NCI-H2029 (cell line): ENCODE results near the gene TTC33.

ENCODE experiments used
- DNase-seq: peaks from one replicate; lab custom pipeline; 2025; lab: John Stamatoyannopoulos, UW

TTC33 gene

DNA sequence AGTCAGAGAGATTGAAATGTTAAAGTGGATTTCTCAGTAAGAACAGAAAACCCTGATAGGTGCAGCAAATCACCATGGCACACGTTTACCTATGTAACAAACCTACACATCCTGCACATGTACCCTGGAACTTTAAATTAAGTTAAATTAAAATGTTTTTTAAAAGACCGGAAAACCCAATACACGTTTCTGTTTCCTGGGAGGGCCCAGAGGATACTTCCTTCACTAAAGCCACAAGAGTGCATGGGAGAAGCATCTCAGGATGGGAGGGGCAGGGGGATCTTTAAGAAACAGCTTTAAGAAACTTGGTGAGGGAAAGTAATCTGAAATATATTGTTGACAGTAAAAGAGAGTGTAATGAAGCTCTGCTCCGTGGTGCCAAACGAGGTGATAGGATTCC, 240.8 kb downstream of the TTC33 start:
- DNase-seq, result no peak

DNA sequence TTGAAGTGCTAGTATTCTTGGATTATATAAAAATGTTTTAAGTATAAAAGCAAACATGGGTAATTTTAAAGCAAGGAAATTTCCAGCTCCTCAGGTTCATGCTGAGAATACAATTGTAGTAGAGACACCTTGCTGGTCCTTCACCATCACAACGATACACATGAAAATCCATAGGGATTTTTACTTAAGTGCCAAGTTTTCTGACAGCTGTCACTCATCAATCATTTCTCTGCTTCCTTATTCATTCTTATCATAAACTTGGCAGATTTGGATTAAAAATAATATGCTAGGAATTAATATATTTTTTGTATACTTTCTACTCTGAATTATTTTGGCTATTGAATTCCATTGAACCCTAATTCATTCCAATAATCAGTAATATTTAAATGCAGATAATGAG, 244.0 kb downstream of the TTC33 start:
- no peak for DNase-seq

DNA sequence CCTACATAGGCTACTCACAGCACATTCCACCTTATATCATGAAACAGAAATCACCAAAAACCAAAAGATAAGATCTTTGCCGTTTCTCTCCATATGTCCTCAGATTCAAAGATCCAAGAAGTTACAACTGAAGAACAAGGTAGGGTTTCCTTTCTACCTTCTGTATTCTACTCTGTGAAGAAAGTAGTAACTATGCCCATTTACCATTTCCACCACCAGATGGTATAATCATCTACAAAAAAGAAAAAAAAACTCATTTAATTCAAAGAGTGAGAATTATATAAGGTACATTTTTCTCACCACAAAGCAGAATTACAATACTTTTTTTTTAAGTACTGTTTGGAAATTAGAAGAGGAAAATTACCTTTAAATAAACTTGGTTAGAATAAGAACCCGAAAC, 248.7 kb downstream of the TTC33 start:
- no peak for DNase-seq

DNA sequence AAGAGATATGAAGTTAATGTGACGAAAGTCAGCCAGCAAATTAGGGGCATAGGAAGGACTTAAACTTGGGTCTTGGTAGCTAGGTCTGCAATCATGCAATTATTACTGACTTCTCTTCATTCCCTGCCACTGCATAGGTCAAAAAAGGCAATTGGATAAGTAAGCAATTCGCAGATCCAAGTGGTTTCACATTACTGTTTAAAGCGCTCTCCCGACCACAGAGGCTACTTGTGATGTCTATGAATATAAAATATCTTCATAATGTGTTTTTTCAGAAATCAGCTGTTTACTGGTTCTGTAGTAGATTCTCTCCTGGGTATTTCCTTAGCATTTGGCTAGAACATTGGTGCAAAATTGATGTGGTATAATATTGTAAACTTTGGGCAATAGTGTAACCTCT, 250.7 kb downstream of the TTC33 start:
- no peak for DNase-seq

DNA sequence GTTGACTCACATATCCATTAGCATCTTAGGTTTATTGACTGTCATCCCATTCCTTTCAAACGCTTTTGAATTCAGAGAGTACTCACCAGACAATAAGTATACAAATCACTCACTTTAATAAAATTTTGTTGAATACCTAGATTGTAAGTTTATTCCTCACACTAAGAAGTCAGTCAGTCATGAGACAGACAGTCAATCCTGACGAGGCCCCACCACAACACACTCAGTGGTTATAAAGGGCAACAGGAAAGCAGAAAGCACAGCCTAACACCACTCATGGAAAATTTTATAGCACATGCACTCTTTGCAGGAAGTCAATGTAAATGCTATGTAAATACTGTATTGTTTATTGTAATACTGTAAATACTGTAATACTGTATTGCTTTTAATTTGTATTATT, 252.3 kb downstream of the TTC33 start:
- DNase-seq, result no peak

DNA sequence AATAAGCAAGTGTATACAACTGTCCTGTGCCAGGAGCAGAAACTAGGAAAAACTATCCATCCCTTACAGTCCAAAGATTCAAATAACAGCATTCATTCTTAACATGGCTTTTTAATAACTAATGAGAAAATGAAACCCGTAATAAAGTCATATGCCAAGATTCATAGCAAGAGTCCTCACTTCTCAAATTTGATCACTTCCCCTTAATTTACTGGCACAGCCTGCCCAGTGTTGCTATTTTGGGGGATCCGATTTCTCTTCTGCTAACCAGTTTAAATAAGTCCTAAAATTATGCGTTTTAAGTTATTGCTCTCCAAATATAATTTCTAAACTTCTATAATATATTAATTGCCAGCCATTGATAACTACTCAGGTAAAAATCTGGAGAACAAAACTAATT, 253.0 kb downstream of the TTC33 start:
- DNase-seq, result no peak

DNA sequence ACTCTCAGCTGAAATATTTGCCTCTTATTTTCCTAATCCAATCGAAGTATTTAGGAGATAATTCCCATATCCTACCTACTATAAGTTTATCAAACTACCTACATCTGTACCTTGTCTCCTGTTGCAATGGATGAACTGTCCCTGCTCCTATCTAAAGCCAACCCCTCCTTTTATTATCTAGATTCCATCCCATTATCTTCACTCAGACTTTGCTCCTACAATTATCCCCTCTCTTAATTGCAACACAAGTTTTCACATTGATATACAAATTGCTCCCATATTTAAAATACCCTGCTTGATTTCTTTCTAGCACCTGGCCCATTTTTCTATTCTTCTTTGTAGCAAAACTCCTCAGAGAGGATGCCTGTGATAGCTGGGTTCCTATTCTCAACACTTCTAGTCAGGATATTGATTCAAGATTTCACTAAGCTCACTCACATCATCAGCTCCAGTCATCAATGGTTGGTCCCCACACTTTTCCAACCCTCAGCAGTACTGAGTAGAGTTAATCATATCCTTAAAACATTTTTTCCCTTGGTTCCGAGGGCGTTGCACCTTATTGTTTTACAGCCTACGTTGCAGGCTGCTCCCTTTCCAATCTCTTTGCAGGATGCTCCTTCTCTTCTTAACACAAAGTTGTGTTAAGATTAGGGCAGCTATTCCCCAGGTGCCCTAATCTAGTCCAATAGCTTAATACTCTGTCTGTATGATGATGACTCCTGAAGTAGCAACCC, 253.9 kb downstream of the TTC33 start:
- DNase-seq, result no peak

DNA sequence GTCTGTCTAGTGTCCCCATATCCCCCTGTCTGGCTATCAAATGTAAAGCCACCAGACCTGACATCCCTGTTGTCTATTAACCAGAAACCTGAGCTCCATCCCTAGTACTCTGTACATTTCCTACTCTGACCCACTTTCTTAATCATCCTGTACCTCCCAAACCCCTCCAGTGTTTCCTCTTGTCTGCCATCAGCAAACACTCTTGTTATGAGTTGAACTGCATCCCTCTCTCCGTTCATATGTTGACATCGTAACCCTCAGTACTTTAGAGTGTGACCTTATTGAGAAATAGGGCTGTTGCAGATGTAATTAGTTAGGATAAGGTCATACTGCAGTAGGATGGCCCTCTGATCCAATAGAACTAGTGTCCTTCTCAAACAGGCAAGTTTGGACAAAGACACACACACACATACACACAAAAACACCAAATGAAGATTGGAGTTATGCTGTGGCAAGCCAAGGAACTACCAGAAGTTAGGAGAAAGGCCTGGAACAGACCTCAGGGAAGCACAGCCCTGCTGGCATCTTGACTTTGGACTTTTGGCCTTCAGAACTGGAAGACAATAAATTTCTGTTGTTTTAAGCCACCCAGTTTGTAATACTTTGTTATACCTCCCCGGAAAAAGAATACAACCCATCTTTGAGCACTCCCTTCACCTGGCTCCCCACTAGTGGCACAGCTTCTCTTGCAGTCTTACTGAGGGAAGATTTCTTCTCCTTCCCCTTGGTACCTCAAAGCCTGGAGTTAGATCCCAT, 256.1 kb downstream of the TTC33 start:
- DNase-seq, result no peak

DNA sequence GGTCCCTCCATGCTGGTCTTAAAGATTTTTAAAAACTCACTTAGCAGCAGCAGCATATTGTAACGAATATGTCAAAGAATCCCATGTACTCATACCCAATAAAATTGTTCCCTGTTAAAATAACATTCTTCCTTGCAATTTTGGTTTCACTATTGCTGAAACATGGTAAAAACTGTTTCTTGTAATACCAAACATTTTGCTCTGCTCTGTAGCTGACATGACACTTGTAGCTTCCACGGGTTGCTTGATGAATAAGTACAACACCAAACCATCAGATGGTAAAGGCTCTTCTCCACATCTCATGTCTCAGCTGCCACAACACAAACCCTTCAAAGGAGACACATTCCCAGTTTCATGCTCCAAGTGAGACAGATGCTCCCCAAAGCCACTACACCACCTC, 256.8 kb downstream of the TTC33 start:
- no peak for DNase-seq

DNA sequence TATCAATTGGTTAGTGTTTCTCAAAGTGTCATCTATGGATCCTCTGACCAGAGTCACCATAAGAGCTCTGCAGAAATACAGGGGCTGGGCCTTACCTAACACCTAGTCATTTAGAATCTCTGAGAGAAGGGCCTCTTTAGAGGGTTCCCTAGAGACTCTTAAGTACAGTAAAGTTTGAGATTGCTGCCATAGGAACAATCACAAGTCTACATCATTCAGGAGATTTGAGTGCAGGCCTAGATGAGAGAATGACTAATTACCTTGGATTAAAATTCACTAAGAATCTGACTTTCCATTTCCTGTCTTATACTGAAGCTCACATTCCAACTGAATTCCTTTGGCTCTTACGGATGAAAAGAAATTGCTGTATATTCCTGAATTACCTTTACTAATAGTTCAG, 258.2 kb downstream of the TTC33 start:
- DNase-seq, result no peak

DNA sequence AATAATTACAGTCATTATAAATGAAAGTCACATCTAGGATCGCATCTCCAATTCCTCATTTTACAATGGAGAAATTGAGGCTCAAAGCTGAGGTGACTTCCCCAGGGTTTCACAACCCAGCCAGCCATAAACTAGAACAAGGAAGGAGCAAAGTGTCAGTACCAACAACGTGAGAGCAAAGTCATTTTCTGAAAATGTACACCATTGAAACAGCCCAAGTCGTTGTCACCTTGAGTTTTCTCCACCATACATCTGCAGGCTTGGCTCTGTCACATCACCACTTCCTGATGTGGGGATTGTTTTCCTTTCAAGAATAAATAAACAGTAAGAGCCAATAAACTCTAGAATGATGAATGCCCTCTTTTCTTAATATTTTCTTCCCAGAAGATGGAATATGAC, 260.5 kb downstream of the TTC33 start:
- DNase-seq, result no peak

DNA sequence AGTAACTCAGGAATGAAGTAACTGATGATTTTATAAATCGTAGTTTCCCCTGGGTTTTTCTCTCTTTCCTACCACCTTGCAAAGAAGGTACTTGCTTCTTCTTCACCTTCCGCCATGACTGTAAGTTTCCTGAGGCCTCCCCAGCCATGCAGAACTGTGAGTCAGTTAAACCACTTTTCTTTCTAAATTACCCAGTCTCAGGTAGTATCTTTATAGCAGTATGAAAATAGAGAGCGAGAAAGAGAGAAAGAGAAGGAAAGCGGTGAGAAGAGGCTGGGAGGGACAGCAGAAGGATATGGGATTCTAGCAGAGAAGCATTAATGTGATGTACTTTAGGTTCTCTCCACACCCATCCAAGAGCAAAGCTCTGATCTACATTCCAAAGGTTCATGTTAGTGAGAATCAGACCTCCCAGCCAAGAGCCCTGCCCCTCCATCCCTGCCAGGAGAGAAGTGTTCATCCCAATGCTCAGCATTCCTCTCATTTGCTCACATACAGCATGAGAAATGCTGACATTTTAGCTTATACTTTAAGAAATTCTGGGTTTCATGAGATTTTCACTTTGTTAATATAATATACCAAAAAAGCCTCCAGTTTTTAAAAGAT, 261.0 kb downstream of the TTC33 start:
- no peak for DNase-seq

DNA sequence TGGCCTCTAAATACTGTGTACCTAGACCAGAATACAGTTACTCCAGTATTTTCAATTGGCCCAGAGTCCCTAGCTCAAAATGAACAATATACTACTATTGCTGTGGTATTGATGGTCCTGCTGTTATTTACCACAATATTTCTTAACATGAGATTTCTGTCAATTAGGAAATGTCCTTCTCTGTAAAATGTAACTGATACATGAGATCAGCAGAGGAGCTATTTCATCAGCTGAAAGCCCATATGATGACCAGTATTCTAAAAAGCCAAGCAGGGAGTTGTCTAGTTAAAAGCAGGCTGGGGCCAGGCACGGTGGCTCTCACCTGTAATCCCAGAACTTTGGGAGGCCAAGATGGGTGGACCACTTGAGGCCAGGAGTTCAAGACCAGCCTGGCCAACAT, 263.7 kb downstream of the TTC33 start:
- no peak for DNase-seq

DNA sequence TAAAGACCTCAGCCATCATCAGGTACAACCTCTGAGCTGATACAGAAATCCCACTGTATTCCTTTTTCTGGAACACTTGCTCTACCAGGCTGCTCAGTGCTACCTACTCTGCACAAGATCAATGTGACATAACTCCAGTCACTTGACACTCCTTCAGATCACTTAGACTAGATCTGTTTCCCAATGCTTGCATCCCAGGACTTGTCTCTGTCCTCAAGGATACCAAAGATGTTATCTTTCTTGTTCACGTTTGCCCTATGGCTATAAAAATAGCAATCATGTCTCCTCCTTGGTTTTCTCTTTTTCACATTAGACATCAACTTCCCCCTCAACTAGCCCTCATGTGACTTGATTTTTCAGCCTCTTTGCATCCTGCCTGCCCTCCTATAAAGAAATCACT, 264.1 kb downstream of the TTC33 start:
- DNase-seq, result no peak

DNA sequence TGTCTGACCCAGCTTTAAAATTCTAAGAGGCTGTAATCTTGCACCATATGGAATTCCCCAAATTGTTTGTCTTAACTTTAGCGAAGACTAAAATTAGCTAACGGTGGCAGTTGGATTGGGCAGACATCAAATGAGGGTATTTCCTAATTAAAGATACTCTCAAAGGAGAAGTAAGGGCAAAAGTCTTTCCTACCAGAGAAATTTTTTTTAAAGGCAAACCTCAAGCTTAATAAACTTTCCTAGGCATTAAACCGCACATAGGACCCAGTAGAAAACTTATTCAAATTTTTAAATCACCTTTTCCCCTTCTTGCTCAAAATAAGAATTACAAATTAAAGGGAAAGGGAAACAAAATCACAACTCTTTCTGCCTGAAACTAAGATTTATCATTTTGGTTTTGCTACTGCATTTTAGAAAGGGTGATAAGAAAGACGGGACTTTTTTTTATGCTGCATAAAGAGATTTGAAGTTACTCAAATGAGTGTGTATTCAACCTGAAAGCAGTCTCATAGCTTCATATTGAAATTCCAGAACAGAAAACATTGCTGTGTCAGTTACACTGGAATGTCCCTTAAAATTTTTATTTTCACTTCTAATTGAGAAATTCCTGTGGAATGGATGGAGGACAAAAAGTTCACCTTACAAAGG, 265.2 kb downstream of the TTC33 start:
- no peak for DNase-seq

DNA sequence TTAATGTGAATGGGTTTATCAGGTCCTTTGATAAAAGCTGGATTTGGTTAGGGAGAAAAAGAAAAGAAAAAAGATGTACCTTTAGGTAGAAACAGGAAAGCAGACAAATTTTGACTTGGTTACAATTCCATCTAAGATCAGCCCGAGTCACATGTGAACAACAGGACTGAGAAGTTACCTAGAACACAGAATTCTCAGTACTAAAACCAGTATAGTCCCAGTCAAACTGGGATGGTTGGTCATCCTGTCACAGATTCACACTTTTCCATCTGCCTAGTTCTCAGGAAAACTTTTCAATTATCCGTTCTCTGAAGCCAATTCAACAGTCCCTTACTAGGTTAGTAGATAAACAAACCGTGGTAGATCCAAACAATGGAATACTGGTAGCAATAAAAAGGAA, 266.3 kb downstream of the TTC33 start:
- DNase-seq, result no peak

DNA sequence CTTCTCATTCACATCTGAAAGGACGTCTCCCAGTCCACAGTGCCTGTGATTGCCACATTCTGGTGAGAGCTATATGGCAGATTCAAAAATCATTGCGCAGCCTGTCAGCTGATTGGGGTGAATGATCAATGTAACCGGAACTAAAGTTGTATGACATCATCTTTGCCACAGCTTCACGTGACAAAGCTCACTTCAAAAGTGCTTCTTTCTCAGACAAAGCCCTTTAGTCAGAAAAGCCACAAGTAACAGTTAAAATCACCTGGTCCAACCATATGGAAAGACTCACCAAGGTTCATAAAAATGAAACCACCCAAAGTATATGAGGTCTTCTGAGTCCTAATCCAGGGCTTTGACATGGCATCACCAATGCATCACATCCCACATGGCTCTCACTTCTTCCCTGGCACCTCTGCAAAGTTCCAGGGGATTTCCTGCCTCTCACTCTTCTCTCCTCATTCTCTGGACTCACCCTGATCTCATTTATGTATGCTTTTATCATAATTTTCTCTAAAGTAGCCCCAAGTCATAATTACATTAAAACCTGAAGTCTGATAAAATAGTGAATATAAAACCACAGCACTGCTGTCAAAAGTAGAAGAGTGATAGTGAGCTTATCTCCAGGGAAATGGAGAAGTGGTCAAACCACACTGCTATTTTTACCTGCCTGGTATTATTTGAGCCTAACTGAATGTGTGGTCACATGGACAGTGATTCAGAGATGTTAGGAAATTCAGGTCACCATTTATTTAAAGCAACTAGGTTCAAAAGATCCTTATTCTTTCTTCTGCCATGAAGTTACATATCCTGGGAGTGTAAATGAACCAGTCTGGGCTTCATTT, 269.1 kb downstream of the TTC33 start:
- no peak for DNase-seq

DNA sequence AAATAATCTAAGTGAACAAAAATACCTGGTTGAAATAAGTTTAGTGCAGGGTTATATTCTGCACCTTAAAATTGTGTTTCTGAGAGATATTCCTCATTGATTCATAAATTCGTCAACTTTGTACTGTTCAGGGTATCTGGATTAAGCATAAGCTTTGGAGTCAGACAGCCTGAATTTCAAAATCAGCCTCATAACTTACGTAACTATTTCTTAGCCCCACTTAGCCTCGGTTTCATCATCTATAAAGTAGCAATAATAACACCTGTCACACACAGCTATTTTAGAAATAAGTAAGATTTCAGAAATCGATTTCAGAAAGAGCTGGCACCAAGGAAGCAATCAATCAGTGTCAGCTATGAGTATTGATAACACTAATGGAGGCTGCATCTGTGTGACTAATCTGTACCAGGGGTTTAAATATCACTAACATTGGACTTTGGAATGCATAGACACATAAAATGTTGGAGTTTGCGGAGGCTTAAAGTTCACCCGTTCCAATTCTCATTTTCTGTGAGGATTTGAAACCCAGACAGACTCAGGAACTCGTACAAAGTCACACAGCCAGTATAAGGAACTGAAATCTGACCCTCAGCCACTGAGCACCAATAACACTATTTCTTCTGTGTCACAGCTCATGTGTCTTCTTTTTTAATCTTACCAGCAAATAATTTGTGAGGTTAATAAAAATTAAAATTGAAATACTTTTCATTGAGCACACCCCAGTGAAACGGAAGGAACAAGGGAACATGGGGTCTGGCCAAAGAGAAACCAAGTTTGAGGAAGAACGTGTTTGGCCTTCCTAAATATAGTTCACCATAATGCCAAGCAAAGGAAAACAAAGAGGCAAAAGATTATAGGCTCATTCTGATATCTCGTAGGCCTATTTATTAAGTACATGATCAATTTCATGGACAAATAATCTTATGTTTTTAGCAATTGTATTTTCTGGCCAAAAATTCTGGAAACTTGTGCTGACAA, 270.5 kb downstream of the TTC33 start:
- DNase-seq, result no peak

DNA sequence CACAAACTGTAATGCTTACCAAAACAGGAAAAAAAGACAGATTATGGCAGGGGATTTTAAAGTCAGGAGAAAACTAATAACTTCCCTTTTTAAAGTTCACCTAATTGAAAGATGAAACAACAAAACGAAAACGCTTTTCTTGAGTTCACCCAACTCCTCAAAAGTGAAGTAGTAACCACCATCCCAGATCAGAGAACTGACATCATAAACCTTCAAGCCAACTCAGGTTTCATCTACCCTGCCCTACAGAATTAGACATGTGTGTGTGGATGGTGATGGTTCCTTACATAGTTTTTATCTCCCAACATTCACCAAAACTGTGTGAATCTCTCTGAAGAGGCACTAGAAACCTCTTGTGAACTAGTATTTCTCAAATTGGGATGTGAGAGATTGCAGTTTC, 271.3 kb downstream of the TTC33 start:
- no peak for DNase-seq

DNA sequence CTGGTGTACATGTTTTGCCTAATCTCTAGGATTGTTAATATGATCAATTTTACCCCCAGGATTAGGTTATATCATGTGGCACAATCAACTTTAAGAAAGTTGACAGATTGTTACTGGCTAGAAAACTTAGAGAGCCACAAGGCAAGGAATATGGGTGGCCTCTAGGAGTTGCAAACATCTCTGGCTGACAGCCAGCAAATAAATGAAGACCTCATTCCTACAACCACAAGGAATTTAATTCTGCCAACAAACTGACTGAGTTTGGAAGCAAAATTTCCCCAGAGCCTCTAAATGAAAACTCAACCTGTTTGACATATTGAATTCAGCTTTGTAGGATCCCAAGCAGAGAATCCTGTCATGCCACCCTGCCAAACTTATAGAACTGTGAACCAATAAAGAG, 272.4 kb downstream of the TTC33 start:
- no peak for DNase-seq

DNA sequence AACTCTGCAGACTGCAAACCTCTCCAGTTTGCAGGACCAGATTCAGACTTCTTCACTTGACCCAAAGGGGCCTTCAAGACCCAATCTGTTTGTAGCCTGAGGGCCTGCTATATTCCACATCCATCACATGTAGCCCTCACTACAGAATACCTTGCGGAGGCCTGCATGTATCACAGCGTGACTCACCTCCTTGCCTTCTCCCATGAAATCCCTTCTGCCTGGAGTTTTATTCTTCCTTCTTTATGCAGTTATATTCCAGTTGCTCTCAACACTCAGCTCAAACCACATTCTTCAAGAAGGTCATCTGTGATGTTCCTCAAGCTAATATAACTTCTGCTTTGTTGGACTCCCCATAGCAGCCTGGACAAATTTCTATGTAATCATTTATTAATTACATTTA, 274.5 kb downstream of the TTC33 start:
- DNase-seq, result no peak
